Neutrophil (primary cell): ENCODE results near the gene IQCN.

Source experiments
- H3K27ac ChIP-seq: fragments of 200-600 bp; sonication (generic); 2 replicates; pipeline ENCODE4 v1.5.1; 2016; ENCODE audit warnings: mild to moderate bottlenecking, moderate library complexity
- H3K27me3 ChIP-seq: fragments of 200-600 bp; sonication (generic); 2 replicates; pipeline ENCODE4 v1.6.0; 2016; ENCODE audit warnings: mild to moderate bottlenecking
- H3K36me3 ChIP-seq: fragments of 200-600 bp; sonication (generic); 2 replicates; pipeline ENCODE4 v1.5.1; 2017
- H3K4me1 ChIP-seq, 2 experiments: fragments of 200-600 bp in 1 of 2; sonication (generic) in 1 of 2; 1 replicate in 1 of 2; 2 replicates in 1 of 2; pipeline versions ENCODE4 v1.5.1 to v1.6.1; 2013 to 2016; ENCODE audit warnings: low read depth in 1 of 2, low read length in 1 of 2, mild to moderate bottlenecking in 1 of 2, moderate library complexity in 1 of 2; ENCODE audit not compliant: control insufficient read depth in 1 of 2, insufficient read depth in 1 of 2
- H3K4me3 ChIP-seq, 2 experiments: fragments of 200-600 bp in 1 of 2; sonication (generic) in 1 of 2; 1 replicate in 1 of 2; 2 replicates in 1 of 2; pipeline ENCODE4 v1.5.1; 2013 to 2016; ENCODE audit warnings: low read depth in 1 of 2, low read length in 1 of 2, mild to moderate bottlenecking in 1 of 2, moderate library complexity in 1 of 2
- H3K9me3 ChIP-seq: fragments of 200-600 bp; sonication (generic); 2 replicates; pipeline ENCODE4 v1.5.1; 2016
- CTCF ChIP-seq: fragments of 200-600 bp; sonication (generic); IDR thresholded peaks from 2 replicates; pipeline ENCODE4 v1.5.1; 2016; ENCODE audit warnings: antibody characterized with exemption

The IQCN gene

GRCh38 chr19:18233224-18233825, 40.9 kb downstream of the IQCN start:
- no peak for TF ChIP-seq CTCF
- Histone ChIP-seq H3K27ac (no peak overlapping the region), H3K9me3 (no peaks in the 10 kb centered on the region), H3K36me3 (no peaks in the 10 kb centered on the region), H3K27me3 (peaks cover 65% of the 10 kb centered on the region), H3K4me1 (no peaks in the 10 kb centered on the region), H3K4me3 (no peak overlapping the region)

GRCh38 chr19:18232540-18233223, 41.6 kb downstream of the IQCN start:
- Histone ChIP-seq H3K36me3 (no peaks in the 10 kb centered on the region), H3K27ac (no peak overlapping the region), H3K9me3 (no peaks in the 10 kb centered on the region), H3K4me3 (no peak overlapping the region), H3K27me3 (peaks cover 72% of the 10 kb centered on the region), H3K4me1 (no peaks in the 10 kb centered on the region)
- no peak for TF ChIP-seq CTCF

DNA sequence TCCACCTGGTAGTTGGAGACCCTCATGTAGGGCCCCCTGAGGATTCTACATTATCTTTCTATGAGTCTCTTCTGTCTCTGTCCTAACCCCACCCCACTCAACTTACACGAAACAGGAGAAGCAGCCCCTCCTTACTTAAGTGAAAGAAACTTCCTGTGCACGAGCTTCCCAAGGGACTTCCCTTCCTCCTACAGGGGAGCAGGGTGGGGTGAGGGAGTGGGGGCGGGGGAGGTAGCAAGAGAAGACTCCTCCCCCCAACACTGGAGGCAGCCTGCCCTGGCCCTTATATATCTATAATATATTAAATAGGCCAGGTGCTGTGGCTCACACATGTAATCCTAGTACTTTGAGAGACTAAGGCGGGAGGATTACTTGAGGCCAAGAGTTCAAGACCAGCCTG, 42.5 kb downstream of the IQCN start:
- TF ChIP-seq CTCF: no peak
- Histone ChIP-seq H3K36me3 (no peaks in the 10 kb centered on the region), H3K4me1 (no peaks in the 10 kb centered on the region), H3K27me3 (peaks cover 81% of the 10 kb centered on the region), H3K27ac (no peak overlapping the region), H3K4me3 (no peak overlapping the region), H3K9me3 (no peaks in the 10 kb centered on the region)

DNA sequence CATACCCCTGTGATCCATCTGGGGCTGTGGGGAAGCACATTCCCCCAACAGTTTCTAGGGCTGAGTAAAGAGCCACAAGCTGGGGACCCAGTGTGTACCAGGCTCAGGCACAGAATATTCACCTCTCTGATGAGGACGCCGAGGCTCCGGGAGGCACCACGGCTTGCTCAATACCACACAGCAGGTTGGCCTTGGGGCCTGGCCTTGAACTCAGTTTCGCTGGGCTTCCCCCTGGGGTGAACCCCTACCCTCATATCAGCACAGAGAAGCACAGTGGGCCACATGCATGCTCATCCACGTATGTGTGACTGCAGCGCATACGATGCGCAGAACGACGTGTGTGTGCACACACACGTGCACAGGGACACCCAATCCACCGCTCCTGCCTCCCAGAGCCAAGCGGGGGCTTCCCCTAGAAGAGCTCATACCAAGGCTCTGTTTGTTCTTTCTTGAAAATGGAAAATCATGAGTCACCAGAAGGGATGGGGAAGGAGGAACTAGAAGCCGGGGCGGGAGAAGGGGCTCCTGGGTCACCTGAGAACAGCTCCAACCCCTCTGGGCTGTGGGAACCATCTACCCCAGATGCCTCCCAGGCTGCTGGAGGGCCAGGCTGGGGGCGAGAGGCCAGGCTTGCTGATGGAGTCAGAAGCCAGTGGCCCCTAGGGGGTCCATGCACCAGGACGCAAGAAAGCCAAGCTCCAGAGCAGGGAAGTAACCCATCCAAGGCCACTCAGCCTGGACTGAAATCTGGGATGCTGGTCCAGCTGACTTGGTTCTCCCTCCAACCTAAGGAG, 43.1 kb downstream of the IQCN start:
- H3K9me3 ChIP-seq: no peaks in the 10 kb centered on the region
- no peak overlapping the region for H3K4me3 ChIP-seq
- H3K36me3 ChIP-seq: no peaks in the 10 kb centered on the region
- no peak overlapping the region for H3K27ac ChIP-seq
- H3K4me1 ChIP-seq: no peaks in the 10 kb centered on the region
- peaks cover 87% of the 10 kb centered on the region for H3K27me3 ChIP-seq
- no peak for TF ChIP-seq CTCF

GRCh38 chr19:18229915-18230314, 44.3 kb downstream of the IQCN start:
- Histone ChIP-seq H3K36me3 (no peaks in the 10 kb centered on the region), H3K9me3 (no peaks in the 10 kb centered on the region), H3K27ac (no peak overlapping the region), H3K4me3 (no peak overlapping the region), H3K27me3 (peaks cover 95% of the 10 kb centered on the region), H3K4me1 (peaks cover under 1 to 5% of the 10 kb centered on the region in 2 experiments)
- no peak for TF ChIP-seq CTCF
